Limb (tissue), 2 donors: ENCODE results near the gene POU2AF1.

Source experiments
- DNase-seq, 2 donors: peaks; one replicate each; pipeline ENCODE4 v3.0.0-alpha.2; 2016; ENCODE audit errors: extremely low spot score in 2 of 2

Gene POU2AF1

GRCh38 chr11:111387363-111387762 lies 8.3 kb upstream of the POU2AF1 start:
- DNase-seq, result no peak

DNA sequence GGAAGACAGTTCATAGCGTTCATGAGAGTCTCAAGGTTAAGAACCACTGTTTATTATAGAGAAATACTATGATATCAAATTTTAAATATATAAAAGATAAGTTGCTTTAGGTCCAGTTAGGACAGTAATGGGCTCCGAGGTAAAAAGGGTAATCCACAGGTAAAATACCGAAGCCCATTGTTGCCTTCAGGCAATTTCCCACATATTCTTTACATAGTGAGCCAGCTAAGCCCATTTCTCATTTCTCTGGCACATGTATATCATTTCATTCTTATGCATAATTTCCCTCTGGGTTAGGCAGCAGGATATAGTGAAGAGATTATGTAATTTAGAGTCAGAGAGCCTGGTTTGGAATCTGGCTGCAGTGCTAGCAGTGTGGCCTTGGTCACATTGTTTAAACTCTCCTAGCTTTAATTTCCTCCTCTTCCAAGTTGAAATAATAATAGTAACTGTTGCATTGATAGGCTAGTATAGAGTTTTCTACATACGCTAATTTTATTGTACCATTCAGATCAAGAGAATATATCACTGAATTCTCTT lies 7.6 kb upstream of the POU2AF1 start:
- DNase-seq, result no peak

- DNase-seq, result no peak
These were observed 5.4 kb upstream of the POU2AF1 start for GRCh38 chr11:111384494-111384893.

DNA sequence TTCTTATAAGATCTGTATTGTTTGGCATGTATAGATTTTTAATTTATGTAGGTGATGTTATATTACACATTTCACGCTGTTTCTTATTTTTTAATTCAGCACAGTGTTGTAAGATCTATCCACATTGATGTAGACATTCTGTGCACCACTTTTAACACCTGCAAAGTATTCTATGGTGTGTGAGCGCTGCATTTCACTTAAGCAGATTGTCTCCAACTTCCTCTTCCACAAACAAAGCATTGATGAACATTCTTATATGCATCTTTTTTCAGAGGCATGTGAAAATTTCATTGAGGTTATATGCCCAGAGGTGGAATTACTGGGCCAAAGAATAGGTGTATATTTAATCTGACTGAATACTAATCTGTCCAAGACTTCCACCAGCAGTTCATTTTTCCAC lies 3.4 kb upstream of the POU2AF1 start:
- DNase-seq, result no peak

GRCh38 chr11:111379602-111380136 lies 594 bp upstream of the POU2AF1 start:
- no peak for DNase-seq

DNA sequence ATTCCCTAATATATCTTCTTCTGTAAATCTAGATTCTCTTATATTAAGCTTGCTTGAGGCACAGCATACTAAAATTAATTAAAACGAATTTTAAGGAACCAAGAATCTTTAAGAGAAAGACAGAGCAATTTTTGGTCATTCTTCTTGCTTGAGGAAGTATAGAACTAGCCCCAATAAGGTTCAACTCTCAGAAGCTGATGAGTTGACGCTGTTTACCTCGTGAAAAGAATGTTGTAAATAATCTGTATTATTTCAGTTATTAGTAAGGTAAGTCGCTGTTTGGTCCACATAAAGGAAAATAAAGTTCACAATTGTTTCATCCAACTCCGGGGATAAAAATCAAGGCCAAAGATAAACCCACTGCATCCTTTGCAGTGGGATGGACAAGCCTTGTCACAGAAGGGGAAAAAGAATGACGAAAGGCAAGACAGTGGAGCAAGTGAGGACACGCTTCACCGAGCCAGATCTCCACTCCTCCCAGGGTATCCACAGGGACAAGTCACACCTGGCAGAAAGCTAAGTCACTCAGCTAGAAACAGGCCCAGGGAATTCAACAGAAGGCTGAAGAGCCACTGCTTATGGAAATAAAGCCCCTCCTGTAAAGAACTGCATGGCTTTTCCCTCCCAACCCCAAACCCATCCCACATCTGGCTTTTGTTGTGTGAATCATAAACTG lies 752 bp downstream of the POU2AF1 start:
- DNase-seq, result no peak

DNA sequence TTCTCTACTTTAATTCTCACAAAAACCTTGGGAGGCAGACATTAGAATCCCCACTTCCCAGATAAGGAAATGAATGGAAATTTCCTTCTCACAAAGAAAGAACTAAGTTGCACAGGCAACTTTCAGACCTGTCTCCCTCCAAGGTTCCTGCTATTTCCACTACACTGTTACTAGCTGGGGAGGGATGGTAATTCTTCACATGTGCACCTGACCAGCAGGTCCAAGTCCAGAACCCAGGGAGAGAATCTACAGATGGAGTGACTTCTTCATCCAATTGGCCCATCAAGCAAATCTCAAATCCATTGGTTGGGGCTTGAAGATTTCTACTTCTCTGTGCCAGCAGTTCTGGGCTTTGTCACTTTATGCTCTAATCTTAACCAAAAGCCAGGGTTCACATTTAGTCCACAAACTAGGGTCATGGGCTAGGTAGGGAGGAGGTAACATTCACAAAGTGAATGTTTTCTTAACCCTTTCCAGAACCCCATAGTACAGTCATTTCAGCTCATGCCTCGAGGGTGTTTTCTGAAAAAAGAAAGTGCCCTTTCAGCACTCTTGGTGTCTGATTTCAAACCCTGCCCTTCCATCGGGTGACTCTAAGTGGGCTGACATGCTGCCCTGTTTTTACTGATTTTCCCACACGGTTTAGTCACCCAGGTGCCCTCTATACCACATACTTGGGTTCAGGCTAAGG lies 2.7 kb downstream of the POU2AF1 start:
- no peak for DNase-seq

GRCh38 chr11:111373590-111373989 lies 5.5 kb downstream of the POU2AF1 start:
- no peak for DNase-seq

- DNase-seq, result no peak
These were observed 6.5 kb downstream of the POU2AF1 start for GRCh38 chr11:111372538-111372937.

DNA sequence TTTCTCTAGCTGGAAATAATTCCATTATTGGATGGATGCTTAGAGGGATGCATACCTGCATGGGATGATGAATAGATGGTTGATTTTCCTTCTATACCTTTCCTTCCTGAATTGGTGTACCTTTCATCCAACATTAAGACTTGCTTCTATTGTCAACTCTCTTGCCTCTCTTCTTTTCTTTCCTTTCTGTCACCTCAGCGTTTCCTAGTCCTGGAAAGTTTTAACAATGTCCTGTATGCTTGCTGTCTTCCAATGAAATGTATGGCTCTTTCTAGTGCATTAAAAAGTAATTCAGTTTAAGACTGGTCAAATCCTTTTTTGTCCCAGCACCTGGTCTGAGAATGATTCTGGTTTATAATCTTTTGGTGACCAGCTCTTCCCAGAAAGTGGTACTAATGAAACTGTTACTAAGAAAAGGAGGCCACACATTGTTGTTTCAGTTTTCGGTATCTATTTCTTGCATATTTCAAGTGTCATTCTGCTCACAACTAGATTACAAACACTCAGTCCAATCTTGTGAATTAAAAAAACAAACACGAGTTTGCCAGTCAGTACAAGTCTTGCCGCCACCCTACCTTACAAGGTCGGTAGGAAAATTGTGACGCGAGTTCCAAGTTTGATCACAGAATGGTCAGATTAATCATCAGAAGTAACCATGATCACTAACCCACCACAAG lies 8.0 kb downstream of the POU2AF1 start:
- no peak for DNase-seq

GRCh38 chr11:111370270-111370901 lies 8.7 kb downstream of the POU2AF1 start:
- DNase-seq, result no peak

DNA sequence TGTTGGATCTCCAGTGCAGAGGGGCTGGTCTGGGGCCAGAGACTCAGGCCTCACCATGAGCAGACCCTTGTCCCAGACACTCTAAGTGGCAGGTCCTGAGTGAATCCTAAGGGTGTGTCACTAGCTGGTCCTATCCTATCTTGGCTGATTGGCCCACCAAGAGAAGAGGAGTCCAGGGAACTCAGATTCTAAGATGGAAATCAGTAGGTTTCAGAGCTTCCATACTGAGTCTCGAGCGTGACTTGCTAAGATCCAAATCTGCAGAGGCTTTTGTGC lies 10.9 kb downstream of the POU2AF1 start:
- no peak for DNase-seq

DNA sequence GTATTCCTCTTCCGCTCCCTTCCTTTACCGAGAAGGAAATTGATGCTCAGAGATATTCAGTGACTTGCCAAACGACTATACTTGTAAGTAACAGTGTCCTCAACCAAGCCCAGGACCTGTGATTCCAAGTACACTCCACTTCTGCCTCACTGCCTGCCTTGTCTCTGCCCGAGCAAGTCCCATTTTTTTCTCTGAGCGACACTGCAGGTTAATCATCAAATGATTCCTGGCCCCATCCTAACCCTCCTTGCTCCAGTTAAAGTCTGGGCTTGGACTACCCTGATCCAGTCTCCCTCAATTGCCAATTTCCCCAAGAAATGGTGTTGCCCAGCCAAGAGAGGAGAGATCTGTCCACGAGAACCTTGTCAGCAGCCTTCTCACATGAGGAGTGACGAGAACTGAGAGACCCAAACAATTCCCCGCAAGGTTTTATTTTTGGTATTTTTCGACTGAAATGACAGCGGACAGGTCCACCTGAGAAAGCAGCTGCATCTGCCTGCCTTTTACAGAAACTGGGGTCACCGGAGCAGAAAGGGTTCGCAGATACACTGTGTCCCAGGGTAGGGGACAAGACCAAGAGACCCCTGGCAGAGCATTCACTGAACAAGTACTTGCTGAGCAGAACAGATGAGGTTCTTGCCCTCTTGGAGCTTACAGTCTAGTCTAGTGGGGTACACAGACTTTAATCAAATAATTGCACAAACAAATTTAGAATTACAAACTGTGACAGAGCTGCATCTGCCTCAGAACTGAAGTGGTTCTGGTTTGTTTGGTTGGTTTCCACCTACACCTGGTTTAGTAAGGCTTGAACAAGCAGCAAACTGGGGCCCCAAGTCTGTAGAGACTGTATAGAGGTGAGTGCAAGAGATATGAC lies 11.4 kb downstream of the POU2AF1 start:
- no peak for DNase-seq

DNA sequence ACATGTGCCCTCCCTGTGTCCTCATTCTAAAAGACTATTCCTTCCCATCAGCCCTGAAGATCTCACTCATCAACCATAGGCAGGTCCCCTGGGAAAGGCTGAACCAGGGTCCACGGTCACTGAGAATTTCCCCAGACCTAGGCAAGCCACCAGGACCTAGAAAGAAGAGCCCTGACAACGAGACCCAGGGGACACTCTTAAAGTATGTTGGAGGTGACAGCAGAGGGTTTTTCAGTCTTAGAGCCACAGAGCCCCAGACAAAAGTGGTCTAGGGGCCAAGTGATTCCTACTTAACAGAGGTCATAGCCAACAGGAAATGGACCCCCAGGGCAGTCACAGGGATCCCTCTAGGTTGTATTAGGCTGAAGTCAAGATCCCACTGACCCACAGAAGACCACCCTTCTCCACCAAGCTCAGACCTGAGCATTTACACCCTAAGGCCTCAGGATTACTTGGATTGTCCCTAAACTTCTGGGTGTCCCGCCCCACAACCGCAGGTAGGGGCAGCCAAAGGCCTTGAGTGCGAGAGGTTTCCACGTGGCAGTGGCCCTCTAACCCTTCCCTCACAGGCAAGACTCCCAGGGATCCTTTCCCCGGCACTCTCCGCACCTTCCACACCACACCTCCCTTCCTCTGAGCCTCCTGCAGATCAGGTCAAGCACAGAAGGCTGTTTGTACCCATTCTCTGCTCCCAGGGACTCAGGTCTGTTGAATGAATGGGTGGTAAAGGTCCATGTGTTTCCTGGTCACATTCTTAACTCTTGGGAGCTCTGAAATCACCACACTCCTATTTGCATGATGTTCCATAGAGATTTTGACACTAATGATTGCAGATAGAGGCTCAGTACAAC lies 12.3 kb downstream of the POU2AF1 start:
- no peak for DNase-seq

DNA sequence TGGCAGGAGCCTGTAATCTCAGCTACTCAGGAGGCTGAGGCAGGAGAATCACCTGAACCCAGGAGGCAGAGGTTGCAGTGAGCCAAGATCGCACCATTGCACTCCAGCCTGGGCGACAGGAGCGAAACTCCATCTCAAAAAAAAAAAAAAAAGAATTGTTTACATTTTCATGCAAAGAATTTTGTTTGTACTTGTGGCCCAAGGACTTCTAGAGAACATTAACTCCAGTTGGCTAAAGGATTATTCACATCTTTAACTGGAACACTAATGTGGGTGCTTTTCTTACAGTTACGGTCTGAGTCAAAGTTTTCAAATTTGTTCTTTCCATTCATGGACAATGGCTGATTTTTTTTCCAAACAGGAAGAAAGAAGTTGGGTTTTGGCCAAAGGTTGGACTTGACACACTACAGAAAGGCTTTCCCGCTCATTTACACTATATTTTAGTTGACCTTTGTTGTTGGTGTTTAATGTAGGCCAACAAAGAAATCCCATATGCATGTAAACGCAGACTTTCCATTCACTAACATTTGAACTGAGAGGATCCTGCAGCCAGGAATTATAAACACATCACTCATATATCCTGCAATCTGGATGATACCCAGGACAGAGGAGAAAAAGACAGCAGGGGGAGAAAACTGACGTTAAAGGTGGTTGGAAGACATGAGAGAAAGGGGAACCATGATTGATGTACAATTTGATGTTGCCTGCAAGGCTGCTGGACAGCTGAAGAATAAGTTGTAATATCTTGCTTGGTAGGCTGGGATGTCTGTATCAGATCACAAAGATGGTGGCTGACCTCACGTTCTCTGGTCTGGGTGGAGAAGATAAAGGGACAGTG lies 13.1 kb downstream of the POU2AF1 start:
- no peak for DNase-seq

DNA sequence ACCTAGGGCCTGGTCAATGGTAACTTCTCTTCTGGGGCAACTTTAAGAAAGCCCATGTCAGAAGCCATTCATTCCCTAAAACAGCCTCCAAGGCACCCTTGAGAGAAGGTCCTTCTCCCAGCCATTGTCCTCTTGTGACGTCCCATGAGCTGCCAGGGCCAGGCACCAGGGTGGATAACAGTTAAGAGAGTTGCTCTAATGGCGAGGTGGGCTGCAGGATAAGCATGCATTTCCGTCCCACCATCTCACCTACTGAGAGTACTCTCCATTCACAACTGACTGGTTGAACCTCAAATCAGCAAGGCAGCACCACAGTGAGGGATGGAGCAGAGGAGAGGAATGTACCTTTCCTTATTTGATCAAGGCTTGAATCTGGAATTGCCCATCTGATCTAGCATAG lies 14.6 kb downstream of the POU2AF1 start:
- DNase-seq, result no peak

DNA sequence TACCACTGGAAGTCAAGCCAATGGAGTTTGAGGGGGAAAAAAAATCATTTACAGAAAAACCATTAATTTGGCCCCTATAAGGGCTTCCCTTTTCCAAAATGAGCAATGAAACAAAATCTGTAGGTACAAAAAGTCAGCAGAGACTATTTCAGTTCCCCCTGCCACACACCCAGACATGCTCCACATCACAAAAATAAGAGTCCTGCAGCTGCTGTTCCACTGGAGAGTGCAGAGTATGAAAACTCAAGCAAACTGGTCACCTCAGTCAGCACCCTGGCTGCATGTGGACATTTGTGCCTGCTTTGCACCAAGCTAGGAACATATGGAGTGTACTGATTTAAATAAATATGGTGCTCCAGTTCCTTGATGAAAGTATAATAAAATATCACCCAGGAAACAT lies 15.1 kb downstream of the POU2AF1 start:
- no peak for DNase-seq

GRCh38 chr11:111362887-111363411 lies 16.1 kb downstream of the POU2AF1 start:
- DNase-seq, result no peak

DNA sequence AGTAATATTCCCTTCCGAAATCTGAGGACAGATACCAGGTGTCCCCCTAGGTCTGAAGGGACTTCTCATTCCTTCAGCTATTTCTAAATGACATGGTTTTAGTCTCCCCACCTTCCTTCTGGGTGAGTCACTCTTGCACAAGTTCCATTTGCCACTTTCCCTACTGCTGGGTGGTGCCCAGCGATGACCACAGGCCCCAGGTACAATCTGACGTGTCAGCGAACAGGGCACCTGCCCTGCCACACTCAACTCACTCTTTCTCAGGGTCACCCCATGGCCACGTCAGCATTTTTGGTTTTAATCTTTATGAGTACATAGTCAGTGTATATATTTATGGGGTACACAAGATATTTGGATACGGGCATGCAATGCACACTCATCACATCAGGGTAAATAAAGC lies 17.2 kb downstream of the POU2AF1 start:
- no peak for DNase-seq
